Nephron (organoid): Measurements from ENCODE around the gene STAC3.

Experiments
- H3K27ac Mint-ChIP-seq, 3 experiments: 2 replicates each; pipeline ENCODE4 v1.8.0; 2020; ENCODE audit warnings: mixed read lengths in 3 of 3, mild to moderate bottlenecking in 2 of 3, moderate library complexity in 1 of 3
- H3K27me3 Mint-ChIP-seq: 2 replicates; pipeline ENCODE4 v1.8.0; 2021; ENCODE audit warnings: low read depth, mild to moderate bottlenecking, moderate library complexity, mixed read lengths
- H3K36me3 Mint-ChIP-seq: 2 replicates; pipeline ENCODE4 v1.8.0; 2020; ENCODE audit warnings: low read depth, mixed read lengths
- H3K4me1 Mint-ChIP-seq: 2 replicates; pipeline ENCODE4 v1.8.0; 2020; ENCODE audit warnings: mixed read lengths
- H3K4me3 Mint-ChIP-seq, 3 experiments: 2 replicates each; pipeline ENCODE4 v1.8.0; 2020; ENCODE audit warnings: mild to moderate bottlenecking in 3 of 3, mixed read lengths in 3 of 3, moderate library complexity in 2 of 3
- H3K9me3 Mint-ChIP-seq: 2 replicates; pipeline ENCODE4 v1.8.0; 2020; ENCODE audit warnings: mixed read lengths
- TF ChIP-seq, protein P1 (sequence below), 3 experiments: fragments of 200-600 bp; sonication (generic); IDR thresholded peaks; one replicate each; pipeline ENCODE4 v1.5.0; 2021; ENCODE audit warnings: antibody characterized with exemption in 3 of 3; ENCODE audit not compliant: unreplicated experiment in 3 of 3

STAC3 gene

DNA sequence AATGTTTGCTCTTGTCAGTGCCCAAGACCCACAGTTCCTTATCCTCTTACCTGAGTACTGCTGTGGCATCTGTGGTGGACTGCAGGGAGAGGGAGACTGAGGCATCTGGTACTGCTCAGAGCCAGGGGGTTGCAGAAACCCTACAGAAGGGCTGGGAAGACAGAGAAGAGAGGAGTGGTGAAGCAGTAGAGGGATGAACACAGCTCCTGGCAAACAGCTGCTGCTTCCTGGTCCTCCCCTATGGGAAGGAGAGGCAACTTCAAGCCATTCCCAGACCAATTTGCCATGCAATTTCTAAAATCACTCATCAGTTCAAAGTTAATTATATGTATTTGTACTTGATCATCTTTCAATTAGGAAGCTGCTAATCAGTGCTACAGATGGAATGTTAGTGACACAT lies 15.7 kb upstream of the STAC3 start:
- no peaks in the 10 kb centered on the region for H3K9me3 Mint-ChIP-seq
- H3K4me3 Mint-ChIP-seq = no peak overlapping the region
- peaks cover 47% of the 10 kb centered on the region for H3K4me1 Mint-ChIP-seq
- peak overlapping the region in 1 of 3 experiments; percentile 31 for H3K27ac Mint-ChIP-seq
- H3K27me3 Mint-ChIP-seq = no peaks in the 10 kb centered on the region
- H3K36me3 Mint-ChIP-seq = peaks cover 54% of the 10 kb centered on the region
- TF ChIP-seq, protein P1, sequence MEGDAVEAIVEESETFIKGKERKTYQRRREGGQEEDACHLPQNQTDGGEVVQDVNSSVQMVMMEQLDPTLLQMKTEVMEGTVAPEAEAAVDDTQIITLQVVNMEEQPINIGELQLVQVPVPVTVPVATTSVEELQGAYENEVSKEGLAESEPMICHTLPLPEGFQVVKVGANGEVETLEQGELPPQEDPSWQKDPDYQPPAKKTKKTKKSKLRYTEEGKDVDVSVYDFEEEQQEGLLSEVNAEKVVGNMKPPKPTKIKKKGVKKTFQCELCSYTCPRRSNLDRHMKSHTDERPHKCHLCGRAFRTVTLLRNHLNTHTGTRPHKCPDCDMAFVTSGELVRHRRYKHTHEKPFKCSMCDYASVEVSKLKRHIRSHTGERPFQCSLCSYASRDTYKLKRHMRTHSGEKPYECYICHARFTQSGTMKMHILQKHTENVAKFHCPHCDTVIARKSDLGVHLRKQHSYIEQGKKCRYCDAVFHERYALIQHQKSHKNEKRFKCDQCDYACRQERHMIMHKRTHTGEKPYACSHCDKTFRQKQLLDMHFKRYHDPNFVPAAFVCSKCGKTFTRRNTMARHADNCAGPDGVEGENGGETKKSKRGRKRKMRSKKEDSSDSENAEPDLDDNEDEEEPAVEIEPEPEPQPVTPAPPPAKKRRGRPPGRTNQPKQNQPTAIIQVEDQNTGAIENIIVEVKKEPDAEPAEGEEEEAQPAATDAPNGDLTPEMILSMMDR (IDR thresholded peaks at IDR 0.05; ENCODE audit: unreplicated experiment in 3 of 3) = no peak

DNA sequence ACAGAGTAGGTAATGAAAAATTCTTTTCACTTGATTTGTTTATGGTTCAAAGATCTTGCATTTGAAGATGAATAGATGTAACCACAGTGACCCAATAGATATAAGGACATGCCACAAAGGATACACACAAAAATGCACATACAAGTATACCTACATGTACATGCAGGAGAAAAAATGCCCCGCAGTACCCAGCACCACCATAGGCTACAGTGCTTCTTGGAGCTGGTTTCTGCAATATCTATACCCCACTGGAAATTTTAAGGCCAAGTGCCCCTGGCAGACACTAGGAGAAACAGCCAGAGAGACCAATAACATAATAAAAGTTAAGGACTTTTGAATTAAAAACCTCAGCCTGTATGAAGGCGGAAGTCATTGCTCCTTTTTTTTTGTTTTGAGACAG lies 12.1 kb upstream of the STAC3 start:
- Mint-ChIP-seq H3K36me3 (peaks cover 52% of the 10 kb centered on the region), H3K27me3 (no peaks in the 10 kb centered on the region), H3K4me3 (no peak overlapping the region), H3K27ac (peak overlapping the region in 2 of 3 experiments; percentile 46 to 71), H3K4me1 (peaks cover 55% of the 10 kb centered on the region), H3K9me3 (no peaks in the 10 kb centered on the region)
- TF ChIP-seq, protein P1 (IDR thresholded peaks at IDR 0.05; ENCODE audit: unreplicated experiment in 3 of 3) = no peak

DNA sequence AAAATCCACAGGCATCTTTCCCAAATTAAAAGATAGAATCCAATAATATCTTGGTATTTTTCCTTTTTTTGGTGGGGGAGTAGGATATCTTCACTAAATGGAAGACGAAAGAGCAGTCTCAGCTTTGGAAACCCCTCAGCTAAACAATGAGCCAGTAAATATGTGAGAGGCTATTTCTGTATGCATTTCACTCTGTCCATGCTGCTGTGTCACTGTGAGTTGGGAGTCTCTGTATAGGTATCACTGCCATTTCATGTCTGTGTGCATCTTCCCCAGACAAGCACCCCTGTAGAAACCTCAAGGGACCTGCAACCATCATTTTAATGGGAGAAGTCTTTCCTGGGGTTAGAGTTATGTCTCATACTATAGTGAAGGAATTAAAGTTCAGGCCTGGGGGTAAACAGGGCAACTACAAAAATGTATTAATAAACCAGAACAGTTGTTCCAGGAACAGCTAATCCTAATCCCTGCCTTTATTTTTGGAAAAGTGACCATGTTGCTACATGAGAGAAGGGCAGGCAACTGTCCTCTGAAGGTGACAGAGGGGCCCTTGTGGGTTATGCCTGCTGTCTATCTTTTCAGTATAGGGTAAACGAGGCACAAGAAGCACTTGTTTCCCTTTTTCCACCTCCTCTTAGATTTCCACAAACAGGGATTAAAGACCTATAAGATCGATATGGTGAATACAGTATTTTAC lies 11.3 kb upstream of the STAC3 start:
- TF ChIP-seq, protein P1 (IDR thresholded peaks at IDR 0.05; ENCODE audit: unreplicated experiment in 3 of 3) = no peak
- Mint-ChIP-seq H3K36me3 (peaks cover 53% of the 10 kb centered on the region), H3K27ac (peak overlapping the region; percentile 71 to 92 (median 87)), H3K4me1 (peaks cover 55% of the 10 kb centered on the region), H3K27me3 (no peaks in the 10 kb centered on the region), H3K9me3 (no peaks in the 10 kb centered on the region), H3K4me3 (peak overlapping the region in 1 of 3 experiments; percentile 49)

DNA sequence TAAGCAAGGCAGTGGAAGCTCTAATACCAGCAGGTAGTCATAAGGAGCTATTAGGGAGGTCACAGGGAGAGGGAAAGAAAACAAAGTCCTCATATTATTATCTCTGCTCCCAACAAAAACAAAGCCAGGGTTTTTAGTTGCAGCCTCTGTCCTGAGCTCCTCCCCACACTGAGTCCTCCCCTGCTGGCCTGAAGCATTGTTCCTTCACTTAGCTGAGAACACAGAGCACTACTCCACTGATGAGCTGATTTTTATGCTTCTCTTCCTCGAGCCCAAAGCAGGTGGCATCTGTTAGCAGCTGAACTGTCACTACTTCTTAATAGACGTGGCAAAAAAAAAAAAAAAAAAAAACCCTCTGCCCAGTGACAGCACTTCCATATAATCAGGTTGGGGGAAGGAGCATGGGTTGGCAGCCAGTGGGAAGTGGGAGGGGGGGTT lies 10.5 kb upstream of the STAC3 start:
- peak overlapping the region; percentile 71 to 92 (median 87) for H3K27ac Mint-ChIP-seq
- TF ChIP-seq, protein P1 (IDR thresholded peaks at IDR 0.05; ENCODE audit: unreplicated experiment in 3 of 3) = no peak
- H3K4me3 Mint-ChIP-seq = peak overlapping the region in 2 of 3 experiments; percentile 40
- peaks cover 64% of the 10 kb centered on the region for H3K4me1 Mint-ChIP-seq
- H3K36me3 Mint-ChIP-seq = peaks cover 51% of the 10 kb centered on the region
- H3K27me3 Mint-ChIP-seq = no peaks in the 10 kb centered on the region
- no peaks in the 10 kb centered on the region for H3K9me3 Mint-ChIP-seq

DNA sequence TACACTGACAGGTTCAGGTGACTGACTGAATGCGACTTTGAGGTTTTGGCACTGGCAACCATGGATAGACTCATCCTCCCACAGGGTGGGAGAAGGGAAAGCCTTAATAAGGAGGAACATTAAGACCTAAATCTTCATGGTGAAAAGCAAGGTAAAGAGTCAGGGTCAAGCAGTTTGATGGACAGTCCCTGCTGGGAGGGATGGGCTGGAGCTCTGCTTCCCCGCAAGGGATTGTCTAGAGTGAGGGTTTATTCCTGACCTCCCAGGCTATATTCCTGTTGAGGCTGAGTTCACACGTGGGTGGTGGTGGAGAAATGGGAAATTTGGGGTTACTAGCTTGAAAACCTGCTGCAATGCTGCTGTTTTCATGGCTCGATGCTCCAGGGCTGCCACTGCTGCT lies 9.4 kb upstream of the STAC3 start:
- peaks cover 58% of the 10 kb centered on the region for H3K36me3 Mint-ChIP-seq
- TF ChIP-seq, protein P1 (IDR thresholded peaks at IDR 0.05; ENCODE audit: unreplicated experiment in 3 of 3) = no peak
- no peaks in the 10 kb centered on the region for H3K9me3 Mint-ChIP-seq
- H3K4me1 Mint-ChIP-seq = peaks cover 66% of the 10 kb centered on the region
- H3K4me3 Mint-ChIP-seq = peak overlapping the region in 1 of 3 experiments; percentile 22
- peak overlapping the region in 2 of 3 experiments; percentile 18 to 37 for H3K27ac Mint-ChIP-seq
- no peaks in the 10 kb centered on the region for H3K27me3 Mint-ChIP-seq
